ENCODE results near the gene NTM. TPM values are rescaled to one million over a fixed set of nuclear protein-coding genes. Genes with fewer than 3 reads are reported as not detected.

NTM gene
- total RNA-seq, 1 experiment from 2014 or later, result 9.9 TPM

DNA sequence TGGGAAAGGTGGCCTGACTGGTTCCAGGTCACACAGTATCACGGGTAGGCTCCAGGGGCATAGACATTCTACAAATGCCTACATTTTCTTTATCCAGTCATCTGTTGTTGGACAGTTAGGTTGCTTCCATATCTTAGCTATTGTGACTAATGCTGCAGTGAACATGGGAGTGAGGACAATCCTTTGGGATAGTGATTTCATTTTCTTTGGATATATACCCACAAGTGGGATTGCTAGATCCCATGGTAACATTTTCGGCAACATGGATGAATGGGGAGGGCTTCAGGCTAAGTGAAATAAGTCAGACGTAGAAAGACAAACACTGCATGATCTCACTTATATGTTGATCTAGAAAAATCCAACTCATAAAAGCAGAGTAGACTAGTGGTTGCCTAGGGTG, 744.3 kb downstream of the NTM start:
- H3K56ac ChIP-seq (ENCODE audit: insufficient read length, low read depth, low read length), result no peak overlapping the region
- Mint-ChIP-seq H3K36me3 (ENCODE audit: insufficient read depth in 1 of 3, low read depth in 3 of 3) (no peaks in the 10 kb centered on the region; a peak in 1 of 7 replicates), H3K27ac (no peak overlapping the region; a peak in 1 of 7 replicates), H3K9me3 (no peaks in the 10 kb centered on the region; a peak in 1 of 5 replicates), H3K4me1 (peaks cover 67 to 69% of the 10 kb centered on the region in 2 experiments), H3K4me3 (no peak overlapping the region), H3K27me3 (ENCODE audit: low read depth) (peaks cover under 1% of the 10 kb centered on the region; the same call in 1 of the 2 replicates)
- no CpG with 5 or more reads among the region's 3 CpGs for WGBS (ENCODE audit: extremely low coverage, insufficient read length, low lambda C conversion rate)
- H2BK120ac ChIP-seq (ENCODE audit: low read depth, low read length, poor library complexity, severe bottlenecking), result no peak overlapping the region
- H2BK15ac ChIP-seq (ENCODE audit: low read depth, low read length), result no peak overlapping the region
- no peak overlapping the region for H4K8ac ChIP-seq (replicated peaks; ENCODE audit: insufficient read length, low read depth, low read length)
- H3K23me2 ChIP-seq (ENCODE audit: insufficient read length, low read depth, low read length, poor library complexity, severe bottlenecking), result no peaks in the 10 kb centered on the region
- no peak overlapping the region for H4K91ac ChIP-seq (ENCODE audit: insufficient read length, low read depth, low read length)
- H4K20me1 ChIP-seq (ENCODE audit: control insufficient read depth, insufficient read depth, insufficient read length), result no peaks in the 10 kb centered on the region
- no peak overlapping the region for H2BK12ac ChIP-seq (ENCODE audit: insufficient read length, low read depth, low read length)
- H3K27ac ChIP-seq (ENCODE audit: insufficient read length, low read depth, low read length), result no peak overlapping the region
- no peak overlapping the region for H3K4ac ChIP-seq (ENCODE audit: low read depth, low read length)
- no peak overlapping the region for H2AK5ac ChIP-seq (ENCODE audit: insufficient read length, low read length)
- H3K27me3 ChIP-seq (ENCODE audit: insufficient read depth, low read length), result no peaks in the 10 kb centered on the region
- no peaks in the 10 kb centered on the region for H3K9me3 ChIP-seq (ENCODE audit: control insufficient read depth, low read depth, low read length)
- no peak overlapping the region for H2BK20ac ChIP-seq (ENCODE audit: low read depth, low read length, poor library complexity, severe bottlenecking)
- no peak overlapping the region for H3K23ac ChIP-seq (ENCODE audit: insufficient read length, low read depth, low read length)
- no peak for DNase-seq
- peaks cover 10% of the 10 kb centered on the region; the same call in 1 of the 2 replicates for H3K4me1 ChIP-seq (ENCODE audit: insufficient read depth, low read length)
- H3K9ac ChIP-seq (ENCODE audit: extremely low read depth, insufficient read length, low read length), result no peak overlapping the region
- no peak overlapping the region for H2AFZ ChIP-seq (ENCODE audit: low read length)
- no peak overlapping the region for H3K14ac ChIP-seq (ENCODE audit: insufficient read depth, low read length)
- no peak overlapping the region for H2BK5ac ChIP-seq (ENCODE audit: insufficient read length, low read length)
- no peak overlapping the region for H4K5ac ChIP-seq (ENCODE audit: insufficient read length, low read depth, low read length)
- H3K79me1 ChIP-seq (ENCODE audit: insufficient read depth, low read depth, low read length, poor library complexity, severe bottlenecking), result no peaks in the 10 kb centered on the region
- TF ChIP-seq, protein P1, sequence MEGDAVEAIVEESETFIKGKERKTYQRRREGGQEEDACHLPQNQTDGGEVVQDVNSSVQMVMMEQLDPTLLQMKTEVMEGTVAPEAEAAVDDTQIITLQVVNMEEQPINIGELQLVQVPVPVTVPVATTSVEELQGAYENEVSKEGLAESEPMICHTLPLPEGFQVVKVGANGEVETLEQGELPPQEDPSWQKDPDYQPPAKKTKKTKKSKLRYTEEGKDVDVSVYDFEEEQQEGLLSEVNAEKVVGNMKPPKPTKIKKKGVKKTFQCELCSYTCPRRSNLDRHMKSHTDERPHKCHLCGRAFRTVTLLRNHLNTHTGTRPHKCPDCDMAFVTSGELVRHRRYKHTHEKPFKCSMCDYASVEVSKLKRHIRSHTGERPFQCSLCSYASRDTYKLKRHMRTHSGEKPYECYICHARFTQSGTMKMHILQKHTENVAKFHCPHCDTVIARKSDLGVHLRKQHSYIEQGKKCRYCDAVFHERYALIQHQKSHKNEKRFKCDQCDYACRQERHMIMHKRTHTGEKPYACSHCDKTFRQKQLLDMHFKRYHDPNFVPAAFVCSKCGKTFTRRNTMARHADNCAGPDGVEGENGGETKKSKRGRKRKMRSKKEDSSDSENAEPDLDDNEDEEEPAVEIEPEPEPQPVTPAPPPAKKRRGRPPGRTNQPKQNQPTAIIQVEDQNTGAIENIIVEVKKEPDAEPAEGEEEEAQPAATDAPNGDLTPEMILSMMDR (conservative IDR thresholded peaks at IDR 0.05), result no peak
- 0 out of 2 replicates have a peak, but pooled peaks cover 3% of the 10 kb centered on the region for H3K79me2 ChIP-seq (ENCODE audit: insufficient read depth, low read length)
- no peak overlapping the region for H3T11ph ChIP-seq (ENCODE audit: low read length)
- H3K4me2 ChIP-seq (ENCODE audit: insufficient read depth, insufficient read length, low read length), result no peak overlapping the region
- no peak overlapping the region for H3K18ac ChIP-seq (ENCODE audit: insufficient read length, low read depth, low read length)
